Adrenal gland (tissue), 12 donors: ENCODE measurements around the gene ARHGAP21. TPM values are rescaled to one million over a fixed set of nuclear protein-coding genes. Genes with fewer than 3 reads are reported as not detected.

ENCODE experiments used
- DNase-seq, 7 donors: peaks; one replicate each; pipeline ENCODE4 v3.0.0-alpha.2; 2019 to 2020
- H3K27ac ChIP-seq, 5 donors: fragments of 200-600 bp; sonication (generic) in 4 of 5; 1 replicate in 3 of 5; 2 replicates in 2 of 5; pipeline versions ENCODE4 v1.5.1 to v1.8.0; 2016 to 2020; ENCODE audit warnings: mild to moderate bottlenecking in 1 of 5
- H3K27me3 ChIP-seq: fragments of 200-600 bp; 2 replicates; pipeline ENCODE4 v1.8.0; 2021
- H3K36me3 ChIP-seq, 2 donors: fragments of 200-600 bp; replicated peaks in 1 of 2; 1 replicate in 1 of 2; 2 replicates in 1 of 2; pipeline versions ENCODE4 v1.5.1 to v1.8.0; 2018 to 2022
- H3K4me1 ChIP-seq, 2 donors: fragments of 200-600 bp; replicated peaks in 1 of 2; 1 replicate in 1 of 2; 2 replicates in 1 of 2; pipeline versions ENCODE4 v1.5.1 to v1.8.0; 2018 to 2021
- H3K4me3 ChIP-seq, 4 donors: fragments of 200-600 bp; sonication (generic) in 3 of 4; one replicate each; pipeline ENCODE4 v1.5.1; 2016 to 2018
- H3K9me3 ChIP-seq, 3 donors: fragments of 200-600 bp; sonication (generic) in 1 of 3; replicated peaks in 1 of 3; 1 replicate in 2 of 3; 2 replicates in 1 of 3; pipeline versions ENCODE4 v1.5.1 to v1.8.0; 2016 to 2021
- POLR2A ChIP-seq, 2 donors: fragments of 450-650 bp; IDR thresholded peaks; one replicate each; pipeline ENCODE4 v1.6.1; 2017; ENCODE audit warnings: antibody characterized with exemption in 2 of 2, mild to moderate bottlenecking in 2 of 2, moderate library complexity in 1 of 2
- WGBS, 4 donors: extraction: QIAGEN DNeasy Blood & Tissue Kit in 2 of 4; methylation state at CpG; one replicate each; pipeline versions ENCODE4 v1.1.5 to v1.1.7; 2013 to 2017; 5-methylcytosine and 5-hydroxymethylcytosine counted together
- intact Hi-C, 2 donors: fragments of 100-400 bp; cut with DNase I; formaldehyde crosslinking; loops; one replicate each; pipeline versions ENCODE4 v1.14.1 to v1.15.0; 2022 to 2023
- polyA plus RNA-seq, 3 donors: library from polyadenylated mRNA; stranded (reverse); fragments of 200-250 nt in 2 of 3; fragments of 350-450 nt in 1 of 3; fragmentation: Illumina TruSeq in 1 of 3; extraction: RNeasy Lipid Tissue Mini Kit (QIAGEN cat#74804) in 1 of 3; gene quantifications; one replicate each; pipeline ENCODE4 v1.2.3, GENCODE V29; 2013 to 2014
- total RNA-seq, 9 donors: library from RNA; depleted of rRNA in 4 of 9; stranded (reverse); fragments of >200 nt in 4 of 9; fragments of 120-200 nt in 1 of 9; fragmentation: NEBNext Ultra II Directional in 1 of 9; extraction: Animal tissue kit (Norgen Biotek cat#: 25700) in 1 of 9; gene quantifications; one replicate each; pipeline versions ENCODE4 v1.1.0 to v1.2.4, GENCODE V29; 2013 to 2023
- TF ChIP-seq, protein P1 (sequence below), 6 experiments: fragments of 450-650 bp in 4 of 6; fragments of 200-600 bp in 2 of 6; sonication (generic) in 1 of 6; IDR thresholded peaks; 1 replicate in 5 of 6; 2 replicates in 1 of 6; pipeline versions ENCODE4 v1.5.1 to v1.8.0; 2016 to 2021; ENCODE audit warnings: antibody characterized with exemption in 6 of 6, mild to moderate bottlenecking in 2 of 6, moderate library complexity in 1 of 6
- donor health status: healthy with polysubstance abuse.
- donor health status: Bipolar disorder and iron deficiency.
- donor health status: DM: yes; HTN: yes; CAD: no.
- donor health status: DM: no; HTN: no; CAD: no.
- donor health status: DM: no; HTN: no; CAD: no.
- donor health status: DM: yes; HTN: yes; CAD: no.

ARHGAP21 gene
- total and polyA plus RNA-seq, 12 donors, result 45.2 to 160 (median 107) TPM

DNA sequence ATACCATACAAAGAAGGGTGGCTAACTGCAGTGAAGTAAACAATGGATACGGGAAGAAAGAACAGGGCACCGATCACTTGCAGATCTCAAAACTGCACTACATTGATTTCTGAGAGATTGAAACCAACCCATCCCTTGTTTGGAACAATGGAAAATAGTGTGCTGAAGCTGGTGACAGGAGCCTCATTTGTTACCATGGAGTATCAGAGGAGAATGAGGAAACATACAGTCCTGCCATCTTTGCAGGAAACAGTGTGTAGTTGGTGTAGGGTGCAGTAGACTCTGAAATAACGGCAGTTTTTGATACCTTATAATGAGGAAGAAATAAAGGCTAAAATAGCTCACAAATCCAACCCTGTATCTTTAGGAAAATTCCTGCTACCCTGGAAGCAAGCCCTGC lies 118.5 kb downstream of the ARHGAP21 start:
- H3K4me1 ChIP-seq, result peaks cover 11 to 12% of the 10 kb centered on the region in 2 donors
- 91 to 98% (median 93%) methylated on average over 3 of the region's 3 CpGs for WGBS, 4 donors

DNA sequence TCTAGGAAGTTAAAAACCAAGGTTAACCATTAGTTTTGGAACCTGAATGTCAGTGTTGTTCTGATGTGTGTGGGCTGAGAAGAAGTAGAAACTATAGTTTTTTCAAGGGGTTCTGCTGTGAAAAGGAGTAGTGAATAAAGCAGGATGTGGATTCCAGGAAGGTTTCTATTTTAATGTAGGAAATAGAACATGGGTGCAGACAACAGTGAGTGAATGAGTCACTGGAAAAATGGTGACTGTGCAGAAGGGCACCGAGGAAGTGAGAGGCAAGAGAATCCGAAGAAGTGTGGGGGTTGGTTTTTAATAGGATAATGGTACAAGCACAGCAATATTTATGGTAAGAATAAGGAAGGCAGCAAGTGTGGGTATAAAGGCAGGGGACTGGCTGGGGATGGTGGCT lies 120.4 kb downstream of the ARHGAP21 start:
- Histone ChIP-seq H3K4me1 (peaks cover 11 to 12% of the 10 kb centered on the region in 2 donors), H3K27ac (peak overlapping the region in 3 of 5 donors; percentile 21 to 73 (median 57)), H3K27me3 (no peaks in the 10 kb centered on the region), H3K9me3 (no peaks in the 10 kb centered on the region), H3K4me3 (no peak overlapping the region), H3K36me3 (peaks cover 0 to 56% of the 10 kb centered on the region in 2 donors)
- peak in 3 of 7 donors; percentile 19 to 30 (median 25) for DNase-seq
- 27 to 46% (median 36%) methylated on average over 2 of the region's 2 CpGs for WGBS, 4 donors
- intact Hi-C loops, result no loop called here
- TF ChIP-seq, protein P1, sequence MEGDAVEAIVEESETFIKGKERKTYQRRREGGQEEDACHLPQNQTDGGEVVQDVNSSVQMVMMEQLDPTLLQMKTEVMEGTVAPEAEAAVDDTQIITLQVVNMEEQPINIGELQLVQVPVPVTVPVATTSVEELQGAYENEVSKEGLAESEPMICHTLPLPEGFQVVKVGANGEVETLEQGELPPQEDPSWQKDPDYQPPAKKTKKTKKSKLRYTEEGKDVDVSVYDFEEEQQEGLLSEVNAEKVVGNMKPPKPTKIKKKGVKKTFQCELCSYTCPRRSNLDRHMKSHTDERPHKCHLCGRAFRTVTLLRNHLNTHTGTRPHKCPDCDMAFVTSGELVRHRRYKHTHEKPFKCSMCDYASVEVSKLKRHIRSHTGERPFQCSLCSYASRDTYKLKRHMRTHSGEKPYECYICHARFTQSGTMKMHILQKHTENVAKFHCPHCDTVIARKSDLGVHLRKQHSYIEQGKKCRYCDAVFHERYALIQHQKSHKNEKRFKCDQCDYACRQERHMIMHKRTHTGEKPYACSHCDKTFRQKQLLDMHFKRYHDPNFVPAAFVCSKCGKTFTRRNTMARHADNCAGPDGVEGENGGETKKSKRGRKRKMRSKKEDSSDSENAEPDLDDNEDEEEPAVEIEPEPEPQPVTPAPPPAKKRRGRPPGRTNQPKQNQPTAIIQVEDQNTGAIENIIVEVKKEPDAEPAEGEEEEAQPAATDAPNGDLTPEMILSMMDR (IDR thresholded peaks at IDR 0.05), result no peak
- no peak for TF ChIP-seq POLR2A (IDR thresholded peaks at IDR 0.05)

More for the DNA sequence above, 118.5 kb downstream of the ARHGAP21 start:
- Histone ChIP-seq H3K9me3 (no peaks in the 10 kb centered on the region), H3K36me3 (peaks cover 0 to 39% of the 10 kb centered on the region in 2 donors), H3K4me3 (no peak overlapping the region), H3K27me3 (no peaks in the 10 kb centered on the region), H3K27ac (no peak overlapping the region)
- intact Hi-C loops, result no loop called here
- TF ChIP-seq POLR2A (IDR thresholded peaks at IDR 0.05), result no peak
- TF ChIP-seq, protein P1 (IDR thresholded peaks at IDR 0.05), result no peak
- no peak for DNase-seq

DNA sequence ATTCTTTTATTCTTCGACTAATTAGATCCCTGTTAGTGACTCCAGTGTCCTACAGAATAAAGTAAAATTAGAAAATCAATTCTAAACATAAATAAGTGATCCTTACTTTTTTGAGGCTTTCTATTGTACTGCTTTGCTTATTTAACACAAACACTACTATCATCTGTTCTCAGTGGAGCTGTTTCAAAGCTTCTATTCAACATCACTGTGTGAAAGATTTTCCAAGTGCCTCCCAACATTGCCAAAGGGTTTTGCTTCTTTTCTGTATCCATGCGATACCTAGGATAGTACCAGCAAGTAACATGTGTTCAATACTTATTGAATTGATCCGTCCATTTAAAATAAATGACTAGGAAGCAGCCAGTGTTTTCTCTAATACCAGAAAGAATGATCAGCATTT lies 125.7 kb downstream of the ARHGAP21 start:
- Histone ChIP-seq H3K4me3 (no peak overlapping the region), H3K27ac (no peak overlapping the region), H3K9me3 (no peaks in the 10 kb centered on the region), H3K4me1 (peaks cover under 1 to 3% of the 10 kb centered on the region in 2 donors), H3K27me3 (no peaks in the 10 kb centered on the region), H3K36me3 (peaks cover 0 to 87% of the 10 kb centered on the region in 2 donors)
- TF ChIP-seq, protein P1 (IDR thresholded peaks at IDR 0.05), result no peak
- TF ChIP-seq POLR2A (IDR thresholded peaks at IDR 0.05), result no peak
- DNase-seq, result no peak
- intact Hi-C loops, result no loop called here
- 94 to 97% (median 96%) methylated on average over 3 of the region's 3 CpGs for whole genome bisulfite sequencing, 4 donors

DNA sequence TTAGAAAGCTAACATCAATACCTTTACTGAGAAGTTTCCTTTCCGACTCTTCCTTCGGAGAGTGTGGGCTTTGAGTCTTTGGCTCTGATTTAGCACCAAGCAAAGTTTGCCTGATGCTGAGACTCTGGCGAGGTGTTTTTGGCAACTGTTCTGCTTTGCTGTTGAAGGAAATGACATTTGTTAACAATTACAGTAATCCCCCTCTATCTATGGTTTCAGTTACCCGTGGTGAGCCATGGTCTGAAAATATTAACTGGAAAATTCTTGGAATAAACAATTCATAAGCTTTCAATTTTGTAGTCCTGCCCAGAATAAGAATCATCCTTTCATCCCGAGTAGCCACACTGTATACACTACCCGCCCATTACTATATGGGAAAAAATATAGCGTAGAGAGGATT lies 126.3 kb downstream of the ARHGAP21 start:
- peaks cover 0 to 91% of the 10 kb centered on the region in 2 donors for H3K36me3 ChIP-seq
- WGBS, 4 donors, result 94 to 95% (median 95%) methylated on average over 7 of the region's 7 CpGs

More for the DNA sequence above, 126.3 kb downstream of the ARHGAP21 start:
- H3K27me3 ChIP-seq, result no peaks in the 10 kb centered on the region
- H3K27ac ChIP-seq, result no peak overlapping the region
- no peaks in the 10 kb centered on the region for H3K4me1 ChIP-seq
- TF ChIP-seq, protein P1 (IDR thresholded peaks at IDR 0.05), result no peak
- no peak for TF ChIP-seq POLR2A (IDR thresholded peaks at IDR 0.05)
- intact Hi-C loops, result no loop called here
- no peaks in the 10 kb centered on the region for H3K9me3 ChIP-seq
- no peak overlapping the region for H3K4me3 ChIP-seq
- no peak for DNase-seq
